GM18858 (cell line): ENCODE measurements around the gene PAQR5.
"Not testable (repeated sequence)": the region's sequence is repeated elsewhere in the genome, so short reads cannot be mapped to it uniquely, and the experiment has no call there.

ENCODE experiments used
- ATAC-seq: cut with Tn5 transposase; IDR thresholded peaks from one replicate; pipeline ENCODE4 v1.9.1; 2021; ENCODE audit not compliant: unreplicated experiment

Gene PAQR5

GRCh38 chr15:69298697-69299441 lies at the start of gene PAQR5:
TSS of gene PAQR5 (plus strand) at chr15:69298912. CDS start at chr15:69360081, 61,169 bp downstream.
- no peak for ATAC-seq

- no peak for ATAC-seq
These were observed 45.6 kb upstream of the PAQR5 start for GRCh38 chr15:69253156-69253555.

- no peak for ATAC-seq
These were observed 33.3 kb upstream of the PAQR5 start for GRCh38 chr15:69265347-69265955.

GRCh38 chr15:69271217-69271616 lies 27.5 kb upstream of the PAQR5 start:
- no peak for ATAC-seq

- no peak for ATAC-seq
These were observed 26.6 kb upstream of the PAQR5 start for GRCh38 chr15:69272139-69272538.

GRCh38 chr15:69272891-69273290 lies 25.8 kb upstream of the PAQR5 start:
- ATAC-seq: no peak

- no peak for ATAC-seq
These were observed 23.5 kb upstream of the PAQR5 start for GRCh38 chr15:69275074-69275670.

- ATAC-seq: no peak
These were observed 22.7 kb upstream of the PAQR5 start for GRCh38 chr15:69275933-69276560.

- ATAC-seq: no peak
These were observed 21.4 kb upstream of the PAQR5 start for GRCh38 chr15:69277316-69277715.

GRCh38 chr15:69279636-69280035 lies 19.1 kb upstream of the PAQR5 start:
- no peak for ATAC-seq

GRCh38 chr15:69280783-69281182 lies 17.9 kb upstream of the PAQR5 start:
- ATAC-seq: no peak

GRCh38 chr15:69282104-69282743 lies 16.5 kb upstream of the PAQR5 start:
- ATAC-seq: no peak

GRCh38 chr15:69285834-69286233 lies 12.9 kb upstream of the PAQR5 start:
- ATAC-seq: no peak

GRCh38 chr15:69288011-69288410 lies 10.7 kb upstream of the PAQR5 start:
- no peak for ATAC-seq

GRCh38 chr15:69288531-69289341 lies 10.0 kb upstream of the PAQR5 start:
- no peak for ATAC-seq

GRCh38 chr15:69289342-69290146 lies 9.2 kb upstream of the PAQR5 start:
- no peak for ATAC-seq

- ATAC-seq: no peak
These were observed 8.2 kb upstream of the PAQR5 start for GRCh38 chr15:69290346-69291164.

GRCh38 chr15:69291651-69292050 lies 7.1 kb upstream of the PAQR5 start:
- not testable (repeated sequence) for ATAC-seq
